GM08714 (cell line): ENCODE data around the gene NUP93.
A peak's percentile ranks its signal among the peaks of the same experiment; 100 is the strongest.
"Not testable (repeated sequence)": the region's sequence is repeated elsewhere in the genome, so short reads cannot be mapped to it uniquely, and the experiment has no call there.

Source experiments
- H3K4me3 ChIP-seq: fragments of 200-500 bp; sonication (Bioruptor generic); 2 replicates; pipeline ENCODE4 v1.5.1; 2014; ENCODE audit warnings: mild to moderate bottlenecking, low read length, inconsistent platforms
- ZNF274 ChIP-seq: IDR thresholded peaks from 2 replicates; pipeline ENCODE4 v1.6.1; 2012; ENCODE audit warnings: mild to moderate bottlenecking, low read depth, low read length

The NUP93 gene

DNA sequence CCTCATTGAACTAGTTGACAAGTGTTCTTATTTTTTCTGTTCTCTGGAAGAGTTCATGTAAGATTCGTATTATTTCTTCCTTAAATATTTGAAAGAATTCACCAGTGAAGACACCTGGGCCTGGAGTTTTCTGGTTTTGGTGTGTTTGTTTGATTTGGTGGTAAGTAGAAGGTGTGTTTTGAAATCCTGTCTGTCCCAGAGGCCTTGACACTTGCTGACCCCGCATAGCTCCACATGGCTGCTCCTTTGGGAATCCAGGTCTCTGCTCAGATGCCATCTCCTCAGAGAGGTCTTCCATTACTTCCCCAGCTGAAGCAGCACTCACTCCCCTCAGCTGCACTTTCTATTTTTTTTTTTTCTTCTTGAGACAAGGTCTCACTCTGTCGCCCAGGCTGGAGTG, 5.7 kb upstream of the NUP93 start:
- H3K4me3 ChIP-seq, result no peak overlapping the region
- no peak for TF ChIP-seq ZNF274

DNA sequence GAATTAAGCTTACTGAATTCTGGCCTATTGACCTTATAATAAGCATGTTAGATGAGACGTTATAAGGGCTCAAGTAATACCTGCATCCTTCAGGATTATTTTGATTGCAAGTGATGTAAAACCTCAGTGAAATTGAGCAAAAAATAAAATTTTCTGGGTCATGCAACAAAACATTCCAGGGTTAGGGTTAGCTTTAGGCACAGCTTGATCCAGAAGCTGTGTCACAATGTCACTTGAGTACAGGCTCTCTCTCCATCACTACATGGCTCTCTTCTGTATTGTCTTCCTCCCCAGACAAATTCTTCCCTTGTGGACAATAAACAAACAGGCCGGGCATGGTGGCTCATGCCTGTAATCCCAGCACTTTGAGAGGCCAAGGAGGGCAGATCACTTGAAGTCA, 3.6 kb upstream of the NUP93 start:
- no peak for TF ChIP-seq ZNF274
- no peak overlapping the region for H3K4me3 ChIP-seq

DNA sequence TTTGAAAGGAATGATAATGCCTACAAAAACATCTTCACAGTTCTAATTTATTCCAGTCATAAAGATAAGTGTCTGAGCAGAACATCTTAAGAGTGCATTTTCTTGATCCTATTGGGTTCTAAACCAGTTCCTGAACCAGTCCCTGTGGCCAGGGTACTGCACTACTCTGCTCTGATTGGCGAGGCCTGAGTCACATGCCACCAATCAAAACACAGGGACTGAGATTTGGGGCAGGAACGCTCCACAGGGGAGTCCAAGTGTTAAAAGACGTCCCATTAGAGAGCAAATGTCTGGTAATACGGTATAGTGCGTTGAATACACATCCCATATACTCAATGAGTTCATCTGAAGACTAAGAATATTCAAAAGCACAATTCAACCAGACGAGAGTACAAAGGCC, 3.0 kb upstream of the NUP93 start:
- no peak overlapping the region for H3K4me3 ChIP-seq
- TF ChIP-seq ZNF274, result no peak

- H3K4me3 ChIP-seq, result no peak overlapping the region
- TF ChIP-seq ZNF274, result no peak
These were observed 1.9 kb upstream of the NUP93 start for GRCh38 chr16:56728027-56728426.

DNA sequence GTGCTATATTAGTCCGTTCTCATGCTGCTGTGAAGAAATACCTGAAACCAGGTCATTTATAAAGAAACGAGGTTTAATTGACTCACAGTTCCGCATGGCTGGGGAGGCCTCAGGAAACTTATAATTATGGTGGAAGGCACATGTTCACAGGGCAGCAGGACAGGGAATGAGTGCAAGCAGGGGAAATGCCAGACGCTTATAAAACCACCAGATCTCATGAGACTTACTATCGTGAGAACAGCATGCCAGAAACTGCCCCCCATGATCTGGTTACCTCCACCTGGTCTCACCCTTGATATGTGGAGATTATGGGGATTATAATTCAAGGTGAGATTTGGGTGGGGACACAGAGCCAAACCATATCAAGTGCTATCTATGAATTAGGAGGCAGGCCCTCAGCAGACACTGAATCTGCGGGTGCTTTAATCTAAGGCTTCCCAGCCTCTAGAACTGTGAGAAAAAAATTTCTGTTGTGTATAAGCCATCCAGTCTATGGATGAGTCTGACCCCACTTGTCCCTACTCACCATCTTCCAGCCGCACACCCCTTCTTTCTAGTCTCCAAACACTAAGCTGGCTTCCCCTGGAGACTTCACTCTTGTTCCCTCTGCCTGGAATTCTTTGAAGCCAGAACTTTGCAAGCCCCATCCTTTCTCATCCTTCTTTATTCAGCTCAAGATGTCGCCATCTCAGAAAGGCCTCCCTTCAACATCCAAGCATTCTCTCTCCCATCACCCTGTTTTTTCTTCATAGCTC, 772 bp upstream of the NUP93 start:
- TF ChIP-seq ZNF274, result no peak
- H3K4me3 ChIP-seq, result peak overlapping the region; percentile 75

GRCh38 chr16:56732366-56732765, 2.4 kb downstream of the NUP93 start:
- TF ChIP-seq ZNF274, result no peak
- H3K4me3 ChIP-seq, result 0 out of 2 replicates have a peak overlapping the region, but pooled peaks have one; percentile 9

- 0 out of 2 replicates have a peak overlapping the region, but pooled peaks have one; percentile 9 for H3K4me3 ChIP-seq
- TF ChIP-seq ZNF274, result no peak
These were observed 2.9 kb downstream of the NUP93 start for GRCh38 chr16:56732832-56733231.

- TF ChIP-seq ZNF274, result no peak
- H3K4me3 ChIP-seq, result no peak overlapping the region
These were observed 4.5 kb downstream of the NUP93 start for GRCh38 chr16:56734429-56734828.

DNA sequence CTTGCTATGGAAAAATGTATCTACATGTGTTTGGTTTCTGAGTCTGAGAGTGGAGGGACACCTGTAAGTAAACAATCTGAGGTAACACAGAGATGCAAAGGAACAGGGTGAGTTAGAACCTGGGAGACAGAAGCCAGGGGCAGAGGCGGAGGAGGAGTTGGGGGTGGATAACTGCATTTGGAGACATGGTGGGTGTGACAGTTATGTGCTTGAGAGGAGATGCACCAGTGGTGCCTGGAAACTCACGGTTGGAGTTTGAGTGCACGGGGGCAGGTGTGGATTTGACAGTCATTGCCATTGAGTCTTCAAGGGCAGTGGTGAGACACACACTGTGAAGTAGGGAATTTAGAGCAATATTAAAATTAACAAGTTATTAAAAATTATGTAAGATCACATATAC, 6.5 kb downstream of the NUP93 start:
- H3K4me3 ChIP-seq, result no peak overlapping the region
- no peak for TF ChIP-seq ZNF274

DNA sequence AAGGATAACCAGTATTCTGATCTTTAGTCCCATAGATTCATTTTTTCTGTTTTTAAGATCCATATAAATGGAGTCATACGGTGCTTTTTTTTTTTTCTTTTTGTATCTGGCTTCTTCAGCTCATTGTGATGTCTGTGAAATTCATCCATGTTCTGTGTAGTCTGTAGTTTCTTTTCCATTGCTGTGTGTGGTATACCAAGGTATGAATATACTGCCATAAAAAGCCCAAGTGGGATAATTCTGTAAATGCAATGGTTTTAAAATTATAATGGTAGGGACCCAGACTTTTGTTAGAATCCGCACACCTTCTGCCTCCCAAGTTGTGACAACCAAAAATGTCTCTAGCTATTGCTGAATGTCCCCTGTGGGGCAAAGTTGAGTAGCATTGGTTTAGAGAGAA, 7.6 kb downstream of the NUP93 start:
- no peak overlapping the region for H3K4me3 ChIP-seq
- no peak for TF ChIP-seq ZNF274

DNA sequence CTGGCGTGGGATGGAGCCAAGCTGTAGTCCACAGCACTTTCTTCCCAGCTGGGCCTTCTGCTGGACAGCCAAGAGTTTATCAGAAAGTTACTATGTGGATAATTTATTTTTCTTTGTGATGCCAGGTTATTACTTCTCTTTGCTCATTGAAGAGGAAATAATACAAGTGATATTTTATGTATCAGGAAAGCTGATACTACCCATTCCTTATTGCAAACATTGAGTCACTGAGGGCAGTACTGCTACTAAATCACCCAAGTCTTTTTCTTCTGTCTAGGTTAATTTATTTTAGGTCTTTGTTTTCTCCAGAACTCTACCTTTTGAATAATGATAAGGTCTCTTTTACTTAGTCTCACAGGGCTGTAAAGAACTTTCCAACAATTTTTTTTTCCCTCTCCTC, 8.3 kb downstream of the NUP93 start:
- no peak overlapping the region for H3K4me3 ChIP-seq
- TF ChIP-seq ZNF274, result no peak

GRCh38 chr16:56739378-56739777, 9.4 kb downstream of the NUP93 start:
- H3K4me3 ChIP-seq, result not testable (repeated sequence)

GRCh38 chr16:56741399-56741798, 11.5 kb downstream of the NUP93 start:
- no peak overlapping the region for H3K4me3 ChIP-seq
- TF ChIP-seq ZNF274, result no peak

GRCh38 chr16:56742030-56742984, 12.4 kb downstream of the NUP93 start:
- no peak overlapping the region for H3K4me3 ChIP-seq
- TF ChIP-seq ZNF274, result no peak

DNA sequence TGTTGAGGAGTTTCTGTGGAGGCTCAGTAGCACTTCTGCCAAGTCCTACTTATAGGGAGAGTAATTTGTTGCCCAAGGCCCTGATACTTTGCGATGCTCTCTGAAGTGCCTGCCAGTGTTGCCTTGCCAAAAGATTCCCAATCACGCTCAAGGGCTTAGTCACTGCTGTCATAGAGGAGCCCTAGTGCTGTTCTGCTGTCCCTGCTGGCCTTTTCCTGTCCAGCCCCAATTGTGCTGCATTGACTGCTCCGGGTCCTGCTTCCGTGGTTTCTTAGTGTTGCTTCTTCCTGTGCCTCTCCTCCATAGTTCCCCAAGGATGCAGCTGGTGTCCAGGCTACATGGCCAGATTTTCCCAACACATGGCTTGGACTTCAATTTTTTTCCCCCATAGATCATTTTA, 13.9 kb downstream of the NUP93 start:
- TF ChIP-seq ZNF274, result no peak
- no peak overlapping the region for H3K4me3 ChIP-seq
